Renal cortex interstitium (tissue), 11 donors: Measurements from ENCODE around the gene KCNK2. TPM values are rescaled to one million over a fixed set of nuclear protein-coding genes. Genes with fewer than 3 reads are reported as not detected.

Source experiments
- DNase-seq, 11 donors: peaks; one replicate each; pipeline ENCODE4 v3.0.0-alpha.2; 2013; ENCODE audit warnings: low read depth in 9 of 11, low spot score in 4 of 11; ENCODE audit errors: extremely low read depth in 1 of 11
- polyA plus RNA-seq, 3 donors: library from polyadenylated mRNA; unstranded; fragments of 120-200 nt; gene quantifications; one replicate each; pipeline ENCODE4 v1.2.1, GENCODE V29; 2013; ENCODE audit not compliant: insufficient read length in 3 of 3

The KCNK2 gene
- polyA plus RNA-seq, 3 donors: 1.5 to 3.2 (median 3.0) TPM

GRCh38 chr1:215215846-215216245 lies 133.3 kb downstream of the KCNK2 start:
- DNase-seq: no peak

- DNase-seq: no peak
These were observed 136.8 kb downstream of the KCNK2 start for GRCh38 chr1:215219372-215219771.

GRCh38 chr1:215220346-215220745 lies 137.8 kb downstream of the KCNK2 start:
- DNase-seq: no peak

- no peak for DNase-seq
These were observed 144.2 kb downstream of the KCNK2 start for GRCh38 chr1:215226757-215227156.

- no peak for DNase-seq
These were observed 145.7 kb downstream of the KCNK2 start for GRCh38 chr1:215228193-215228592.

- DNase-seq: no peak
These were observed 158.9 kb downstream of the KCNK2 start for GRCh38 chr1:215241451-215241850.

- no peak for DNase-seq
These were observed 161.0 kb downstream of the KCNK2 start for GRCh38 chr1:215243345-215244054.

GRCh38 chr1:215250913-215251312 lies 168.4 kb downstream of the KCNK2 start:
- DNase-seq: no peak

GRCh38 chr1:215251428-215251827 lies 168.9 kb downstream of the KCNK2 start:
- no peak for DNase-seq

GRCh38 chr1:215252164-215252563 lies 169.6 kb downstream of the KCNK2 start:
- no peak for DNase-seq

GRCh38 chr1:215256936-215257679 lies 174.6 kb downstream of the KCNK2 start:
- DNase-seq: no peak

- no peak for DNase-seq
These were observed 178.2 kb downstream of the KCNK2 start for GRCh38 chr1:215260711-215261110.

GRCh38 chr1:215262106-215262505 lies 179.6 kb downstream of the KCNK2 start:
- DNase-seq: no peak

GRCh38 chr1:215263636-215264035 lies 181.1 kb downstream of the KCNK2 start:
- DNase-seq: no peak

- DNase-seq: no peak
These were observed 182.1 kb downstream of the KCNK2 start for GRCh38 chr1:215264649-215265048.

- DNase-seq: no peak
These were observed 185.0 kb downstream of the KCNK2 start for GRCh38 chr1:215267495-215267894.

- no peak for DNase-seq
These were observed 187.4 kb downstream of the KCNK2 start for GRCh38 chr1:215269955-215270354.

GRCh38 chr1:215273838-215274516 lies 191.4 kb downstream of the KCNK2 start:
- DNase-seq: no peak

- no peak for DNase-seq
These were observed 194.0 kb downstream of the KCNK2 start for GRCh38 chr1:215276582-215276981.

GRCh38 chr1:215277532-215277931 lies 195.0 kb downstream of the KCNK2 start:
- no peak for DNase-seq
